Heart left ventricle (tissue), 16 donors: Measurements from ENCODE around the gene TROAP. TPM values are rescaled to one million over a fixed set of nuclear protein-coding genes. Genes with fewer than 3 reads are reported as not detected.

Experiments
- ATAC-seq, 4 donors: fragments of 200-7000 bp; cut with Tn5 transposase; one replicate each; pipeline ENCODE4 v1.9.1; 2020 to 2022; ENCODE audit warnings: moderate library complexity in 4 of 4, mild to moderate bottlenecking in 3 of 4, moderate number of reproducible peaks in 1 of 4
- DNase-seq, 5 donors: peaks; one replicate each; pipeline ENCODE4 v3.0.0-alpha.2; 2020
- H3K27ac ChIP-seq, 12 donors: fragments of 200-600 bp; sonication (generic) in 4 of 12; one replicate each; pipeline versions ENCODE4 v1.5.0 to v1.8.0; 2016 to 2022; ENCODE audit warnings: mild to moderate bottlenecking in 2 of 12
- H3K27me3 ChIP-seq, 9 donors: fragments of 200-600 bp; sonication (generic) in 2 of 9; one replicate each; pipeline versions ENCODE4 v1.5.1 to v1.8.0; 2016 to 2022; ENCODE audit warnings: mild to moderate bottlenecking in 3 of 9
- H3K36me3 ChIP-seq, 9 donors: fragments of 200-600 bp; sonication (generic) in 2 of 9; one replicate each; pipeline versions ENCODE4 v1.5.0 to v1.8.0; 2018 to 2022; ENCODE audit warnings: mild to moderate bottlenecking in 2 of 9
- H3K4me1 ChIP-seq, 12 donors: fragments of 200-600 bp; sonication (generic) in 4 of 12; one replicate each; pipeline versions ENCODE4 v1.5.0 to v1.8.0; 2016 to 2022; ENCODE audit warnings: mild to moderate bottlenecking in 3 of 12
- H3K4me3 ChIP-seq, 12 donors: fragments of 200-600 bp; sonication (generic) in 4 of 12; one replicate each; pipeline versions ENCODE4 v1.5.0 to v1.8.0; 2017 to 2022; ENCODE audit warnings: mild to moderate bottlenecking in 9 of 12, moderate library complexity in 4 of 12
- H3K9me3 ChIP-seq, 12 donors: fragments of 200-600 bp; sonication (generic) in 4 of 12; one replicate each; pipeline versions ENCODE4 v1.5.0 to v1.8.0; 2016 to 2022; ENCODE audit warnings: mild to moderate bottlenecking in 1 of 12
- POLR2A ChIP-seq, 2 donors: fragments of 450-650 bp; IDR thresholded peaks; one replicate each; pipeline ENCODE4 v1.6.1; 2017; ENCODE audit warnings: antibody characterized with exemption in 2 of 2, mild to moderate bottlenecking in 2 of 2, moderate library complexity in 2 of 2
- WGBS, 4 donors: extraction: QIAGEN DNeasy Blood & Tissue Kit in 2 of 4; methylation state at CpG; one replicate each; pipeline versions ENCODE4 v1.1.5 to v1.1.7; 2013 to 2018; 5-methylcytosine and 5-hydroxymethylcytosine counted together
- intact Hi-C, 10 donors: fragments of 100-400 bp; cut with DNase I; formaldehyde crosslinking; loops; one replicate each; pipeline versions ENCODE4 v1.11.1 to v1.14.2; 2022
- polyA plus RNA-seq, 2 donors: library from polyadenylated mRNA; stranded (reverse); fragments of 200-250 nt; gene quantifications; one replicate each; pipeline ENCODE4 v1.2.3, GENCODE V29; 2013
- total RNA-seq, 9 donors: library from RNA; depleted of rRNA in 2 of 9; stranded (reverse); fragments of >200 nt in 2 of 9; fragmentation: NEBNext Ultra II Directional in 3 of 9; extraction: Animal tissue kit (Norgen Biotek cat#: 25700) in 3 of 9; gene quantifications; one replicate each; pipeline versions ENCODE4 v1.1.0 to v1.2.4, GENCODE V29; 2016 to 2023
- TF ChIP-seq, protein P1 (sequence below), 12 donors: fragments of 200-600 bp; sonication (generic) in 4 of 12; IDR thresholded peaks; one replicate each; pipeline versions ENCODE4 v1.5.0 to v1.8.0; 2018 to 2022; ENCODE audit warnings: antibody characterized with exemption in 12 of 12, mild to moderate bottlenecking in 5 of 12
- donor health status: ischemic (EF 13 %, LVEDD 7.1; RV severe dilation, severe dysfunction).
- donor health status: healthy with polysubstance abuse.
- donor health status: DM: no; HTN: yes; CAD: no.
- donor health status: DM: no; HTN: no; CAD: no.
- donor health status: ischemic (EF 25% LVEDD 6.9; RV normal size, moderate dysfunction).
- donor health status: ischemic (EF 25% LVEDD 5.7; RV mildly dilated, moderate dysfunction).
- donor health status: healthy.
- donor health status: DM: yes; HTN: yes; CAD: no.
- donor health status: ischemic (EF 35%, LVEDD 5.7; RV mildly dilated, moderate dysfunction).
- donor health status: nonischemic (EF 11% LVEDD 7.7; RV severe dilation, severe dysfunction).
- donor health status: DM: yes; HTN: yes; CAD: no.
- donor health status: PGD.
- donor health status: ischemic (EF 29% LVEDD 5.4; RV normal size, mild dysfunction).
- donor health status: nonischemic (EF 23%, LVEDD 6.1; RV moderate dilation, normal function).

TROAP gene
- total and polyA plus RNA-seq, 11 donors: 0.11 to 6.4 (median 0.75) TPM; not detected in 4

DNA sequence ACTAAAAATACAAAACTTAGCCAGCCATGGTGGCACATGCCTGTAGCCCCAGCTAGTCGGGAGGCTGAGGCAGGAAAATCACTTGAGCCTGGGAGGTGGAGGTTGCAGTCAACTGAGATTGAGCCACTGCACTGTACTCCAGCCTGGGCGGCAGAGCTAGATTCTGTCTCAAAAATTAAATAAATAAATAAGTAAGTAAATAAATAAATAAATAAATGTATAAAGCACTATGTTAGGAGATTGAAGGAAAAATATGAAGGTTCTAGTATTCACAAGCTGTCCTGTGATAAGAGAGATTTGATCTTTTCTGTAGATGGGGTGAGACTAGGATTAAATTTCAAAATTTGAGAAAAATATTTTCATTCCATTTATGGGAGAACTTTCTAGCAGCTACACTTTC is 29.3 kb downstream of the TROAP start:
- no peak overlapping the region for H3K27ac ChIP-seq
- H3K36me3 ChIP-seq: no peaks in the 10 kb centered on the region
- no peak for TF ChIP-seq POLR2A (IDR thresholded peaks at IDR 0.05)
- TF ChIP-seq, protein P1, sequence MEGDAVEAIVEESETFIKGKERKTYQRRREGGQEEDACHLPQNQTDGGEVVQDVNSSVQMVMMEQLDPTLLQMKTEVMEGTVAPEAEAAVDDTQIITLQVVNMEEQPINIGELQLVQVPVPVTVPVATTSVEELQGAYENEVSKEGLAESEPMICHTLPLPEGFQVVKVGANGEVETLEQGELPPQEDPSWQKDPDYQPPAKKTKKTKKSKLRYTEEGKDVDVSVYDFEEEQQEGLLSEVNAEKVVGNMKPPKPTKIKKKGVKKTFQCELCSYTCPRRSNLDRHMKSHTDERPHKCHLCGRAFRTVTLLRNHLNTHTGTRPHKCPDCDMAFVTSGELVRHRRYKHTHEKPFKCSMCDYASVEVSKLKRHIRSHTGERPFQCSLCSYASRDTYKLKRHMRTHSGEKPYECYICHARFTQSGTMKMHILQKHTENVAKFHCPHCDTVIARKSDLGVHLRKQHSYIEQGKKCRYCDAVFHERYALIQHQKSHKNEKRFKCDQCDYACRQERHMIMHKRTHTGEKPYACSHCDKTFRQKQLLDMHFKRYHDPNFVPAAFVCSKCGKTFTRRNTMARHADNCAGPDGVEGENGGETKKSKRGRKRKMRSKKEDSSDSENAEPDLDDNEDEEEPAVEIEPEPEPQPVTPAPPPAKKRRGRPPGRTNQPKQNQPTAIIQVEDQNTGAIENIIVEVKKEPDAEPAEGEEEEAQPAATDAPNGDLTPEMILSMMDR (IDR thresholded peaks at IDR 0.05): no peak
- peaks cover 0 to 12% (median 9%) of the 10 kb centered on the region in 12 donors for H3K4me1 ChIP-seq
- intact Hi-C loops: no loop called here
- WGBS, 4 donors: 65 to 81% (median 77%) methylated on average over 2 of the region's 2 CpGs
- DNase-seq (no peak), ATAC-seq (no peak)
- no peak overlapping the region for H3K4me3 ChIP-seq
- peaks cover 3 to 59% (median 13%) of the 10 kb centered on the region in 9 donors for H3K27me3 ChIP-seq
- no peaks in the 10 kb centered on the region for H3K9me3 ChIP-seq

DNA sequence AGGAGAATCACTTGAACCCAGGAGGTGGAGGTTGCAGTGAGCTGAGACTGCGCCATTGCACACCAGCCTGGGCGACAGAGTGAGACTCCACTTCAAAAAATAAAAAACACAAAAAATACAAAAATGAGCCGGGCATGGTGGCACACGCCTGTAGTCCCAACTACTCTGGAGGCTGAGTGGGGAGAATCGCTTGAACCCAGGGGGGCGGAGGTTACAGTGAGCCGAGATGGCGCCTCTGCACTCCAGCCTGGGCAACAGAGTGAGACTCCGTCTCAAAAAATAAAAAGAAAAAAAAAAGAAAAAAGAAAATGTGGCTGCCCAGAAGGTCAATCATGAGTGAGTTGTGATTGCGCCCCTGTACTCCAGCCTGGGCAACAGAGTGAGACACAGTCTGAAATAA is 32.9 kb downstream of the TROAP start:
- Histone ChIP-seq H3K27me3 (peaks cover 0 to 29% (median 3%) of the 10 kb centered on the region in 9 donors), H3K36me3 (no peaks in the 10 kb centered on the region), H3K27ac (no peak overlapping the region), H3K4me3 (no peak overlapping the region), H3K4me1 (peaks cover 0 to 8% (median 0%) of the 10 kb centered on the region in 12 donors), H3K9me3 (no peaks in the 10 kb centered on the region)
- intact Hi-C loops: loop anchor here in 6 of 10 donors (5.0 kb wide), 2 partner anchors 226 to 351 kb away; partner anchors contain the start of gene FMNL3 (in 1 of the 6)
- WGBS, 4 donors: 94 to 95% (median 94%) methylated on average over 10 of the region's 10 CpGs
- DNase-seq: no peak
- ATAC-seq: no peak
- no peak for TF ChIP-seq POLR2A (IDR thresholded peaks at IDR 0.05)
- TF ChIP-seq, protein P1 (IDR thresholded peaks at IDR 0.05): no peak

DNA sequence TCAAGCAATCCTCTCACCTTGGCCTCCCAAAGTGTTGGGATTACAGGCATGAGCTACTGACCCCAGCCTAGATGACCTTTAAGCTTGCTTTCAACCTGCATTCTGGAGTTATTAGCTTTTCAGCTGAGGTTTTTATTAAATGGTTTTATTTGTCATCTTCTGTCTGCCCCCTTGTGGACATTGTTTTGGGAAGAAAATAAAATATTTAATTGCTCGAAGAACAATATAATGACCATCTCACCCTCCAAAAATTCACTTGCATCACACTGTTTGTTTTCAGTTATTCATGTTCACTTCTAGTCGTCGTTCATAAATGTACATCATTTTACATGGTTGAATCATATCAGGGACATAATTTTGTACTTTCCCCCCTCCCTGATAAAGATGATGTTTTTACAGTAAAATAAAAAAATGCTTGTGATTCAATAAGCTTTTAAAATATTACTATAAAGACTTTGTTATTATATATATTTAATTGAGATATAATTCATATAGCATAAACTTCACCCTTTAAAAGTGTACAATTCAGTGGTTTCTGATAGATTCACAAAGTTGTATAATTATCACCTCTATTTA is 34.1 kb downstream of the TROAP start:
- Histone ChIP-seq H3K36me3 (no peaks in the 10 kb centered on the region), H3K27me3 (peaks cover 0 to 18% (median 3%) of the 10 kb centered on the region in 9 donors), H3K9me3 (no peaks in the 10 kb centered on the region), H3K4me3 (no peak overlapping the region), H3K27ac (no peak overlapping the region), H3K4me1 (peaks cover 0 to 8% (median 0%) of the 10 kb centered on the region in 12 donors)
- ATAC-seq (no peak), DNase-seq (no peak)
- WGBS, 4 donors: 18 to 29% (median 23%) methylated on average over 3 of the region's 3 CpGs
- intact Hi-C loops: loop anchor here in 6 of 10 donors (5.0 kb wide), 2 partner anchors 225 to 350 kb away; partner anchors contain the start of gene FMNL3 (in 1 of the 6)
- no peak for TF ChIP-seq POLR2A (IDR thresholded peaks at IDR 0.05)
- TF ChIP-seq, protein P1 (IDR thresholded peaks at IDR 0.05): peak in 11 of 12 donors; percentile 14 to 53 (median 34)

DNA sequence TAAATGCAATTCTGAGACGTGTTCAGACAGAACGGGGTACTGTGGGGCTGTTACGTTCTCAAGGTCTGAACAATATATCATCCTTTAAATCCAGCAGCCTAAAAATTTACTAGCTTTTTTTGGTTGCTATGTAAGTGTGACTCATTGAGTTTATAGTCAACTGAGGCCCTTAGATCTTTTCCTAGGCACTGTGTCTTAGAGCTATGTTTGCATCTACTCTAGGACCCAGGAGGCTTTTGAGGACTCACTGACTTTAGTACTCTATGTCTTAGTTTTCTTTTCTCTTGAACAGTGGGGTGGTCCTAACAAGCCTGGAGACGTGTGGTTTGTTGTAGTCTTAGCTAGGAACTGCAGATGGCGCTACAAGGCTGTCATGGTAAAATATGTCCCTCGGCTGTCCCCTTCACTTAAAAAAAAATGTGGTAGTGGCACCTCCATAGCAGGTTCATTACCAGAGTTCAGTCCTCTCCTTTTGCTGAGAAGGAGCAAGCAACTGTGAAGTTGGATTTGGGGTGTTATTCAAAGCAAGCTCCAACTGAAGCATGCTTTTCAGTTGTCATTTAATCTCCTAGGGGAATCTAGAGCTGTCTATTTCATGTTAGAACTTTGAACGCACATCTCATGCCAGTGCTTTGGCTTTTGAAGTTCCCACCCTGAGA is 35.6 kb downstream of the TROAP start:
- Histone ChIP-seq H3K36me3 (no peaks in the 10 kb centered on the region), H3K27ac (no peak overlapping the region), H3K9me3 (no peaks in the 10 kb centered on the region), H3K27me3 (peaks cover 0 to 9% (median 2%) of the 10 kb centered on the region in 9 donors), H3K4me3 (no peak overlapping the region), H3K4me1 (peaks cover 0 to 8% (median 0%) of the 10 kb centered on the region in 12 donors)
- intact Hi-C loops: loop anchor here in 9 of 10 donors (1.0 to 5.0 kb wide), 6 partner anchors 154 to 349 kb away; partner anchors contain the start of gene FMNL3 (in 1 of the 9)
- WGBS, 4 donors: 25 to 29% (median 26%) methylated on average over 7 of the region's 7 CpGs
- no peak for TF ChIP-seq POLR2A (IDR thresholded peaks at IDR 0.05)
- TF ChIP-seq, protein P1 (IDR thresholded peaks at IDR 0.05): peak; percentile 73 to 90 (median 81)
- ATAC-seq (peak; percentile 69 to 88 (median 85)), DNase-seq (peak in 1 of 5 donors; percentile 54)
